IMR-90 (cell line): ENCODE results near the gene MTF1. TPM values are rescaled to one million over a fixed set of nuclear protein-coding genes. Genes with fewer than 3 reads are reported as not detected.

Source experiments
- ATAC-seq: fragments of 200-7000 bp; cut with Tn5 transposase; 2 replicates; pipeline ENCODE4 v1.9.1; 2020; ENCODE audit warnings: low read depth, mild to moderate bottlenecking, moderate library complexity
- BruUV-seq: library from RNA; stranded (reverse); fragments of 400-500 nt; replicated peaks from 2 replicates; lab custom pipeline; 2021; lab: Mats Ljungman, UMichigan
- CTCF ChIA-PET: fragments of 300-600 bp; formaldehyde crosslinking; extraction: SDS; loops from one replicate; lab custom pipeline; 2021; ENCODE audit warnings: antibody characterized with exemption; lab: Yijun Ruan, JAX
- POLR2A ChIA-PET: fragments of 300-600 bp; sonication (Branson Sonifier 250); formaldehyde crosslinking; loops from one replicate; lab custom pipeline; 2022; ENCODE audit warnings: antibody characterized with exemption; ENCODE audit not compliant: unreplicated experiment; lab: Charles Lee
- DNase-seq: peaks from one replicate; pipeline ENCODE4 v3.0.0; 2013
- H2AFZ ChIP-seq: replicated peaks from 2 replicates; pipeline ENCODE3; 2013; ENCODE audit warnings: low read length, mild to moderate bottlenecking; ENCODE audit not compliant: poor library complexity
- H2AK5ac ChIP-seq: 2 replicates; pipeline ENCODE4 v1.6.1; 2013; ENCODE audit warnings: low read depth, low read length, inconsistent platforms
- H2AK9ac ChIP-seq: replicated peaks from 2 replicates; pipeline ENCODE3; 2013; ENCODE audit warnings: mild to moderate bottlenecking, low read depth, low read length, moderate library complexity; ENCODE audit not compliant: poor library complexity
- H2BK120ac ChIP-seq: 2 replicates; pipeline ENCODE4 v1.6.1; 2013; ENCODE audit warnings: low read depth, low read length, inconsistent platforms
- H2BK15ac ChIP-seq: 3 replicates; pipeline ENCODE4 v1.6.1; 2013; ENCODE audit warnings: low read depth, low read length, inconsistent platforms
- H2BK20ac ChIP-seq: 2 replicates; pipeline ENCODE4 v1.6.1; 2013; ENCODE audit warnings: low read depth, mild to moderate bottlenecking, inconsistent platforms, low read length, moderate library complexity
- H2BK5ac ChIP-seq: 2 replicates; pipeline ENCODE4 v1.6.1; 2013; ENCODE audit warnings: mild to moderate bottlenecking, low read depth, low read length, inconsistent platforms; ENCODE audit not compliant: poor library complexity, severe bottlenecking
- H3K14ac ChIP-seq: replicated peaks from 2 replicates; pipeline ENCODE4 v1.6.1; 2013; ENCODE audit warnings: low read depth, low read length, inconsistent platforms
- H3K18ac ChIP-seq: 2 replicates; pipeline ENCODE4 v1.6.1; 2013; ENCODE audit warnings: low read depth, low read length, control low read depth
- H3K23ac ChIP-seq: 2 replicates; pipeline ENCODE4 v1.6.1; 2013; ENCODE audit warnings: low read depth, low read length, inconsistent platforms
- H3K27ac ChIP-seq: 2 replicates; pipeline ENCODE4 v1.5.1; 2013; ENCODE audit warnings: mild to moderate bottlenecking, control low read depth, low read length; ENCODE audit not compliant: insufficient read depth
- H3K27me3 ChIP-seq: 2 replicates; pipeline ENCODE4 v1.6.1; 2013; ENCODE audit warnings: low read length; ENCODE audit not compliant: control insufficient read depth, insufficient read depth
- H3K36me3 ChIP-seq: 2 replicates; pipeline ENCODE4 v1.6.1; 2013; ENCODE audit warnings: low read length, mixed read lengths; ENCODE audit not compliant: control insufficient read depth, insufficient read depth
- H3K4ac ChIP-seq: 2 replicates; pipeline ENCODE4 v1.6.1; 2013; ENCODE audit warnings: low read depth, low read length, inconsistent platforms
- H3K4me1 ChIP-seq: 2 replicates; pipeline ENCODE4 v1.6.1; 2013; ENCODE audit warnings: low read length, mixed read lengths; ENCODE audit not compliant: control insufficient read depth, insufficient read depth
- H3K4me2 ChIP-seq: 2 replicates; pipeline ENCODE4 v1.6.1; 2013; ENCODE audit warnings: low read depth, mild to moderate bottlenecking, control low read depth, low read length, moderate library complexity
- H3K4me3 ChIP-seq: 2 replicates; pipeline ENCODE4 v1.5.1; 2013; ENCODE audit warnings: low read depth, mild to moderate bottlenecking, control low read depth, low read length, moderate library complexity; ENCODE audit not compliant: insufficient read depth
- H3K56ac ChIP-seq: 2 replicates; pipeline ENCODE4 v1.6.1; 2013; ENCODE audit warnings: low read length, inconsistent platforms; ENCODE audit not compliant: insufficient read depth; ENCODE audit errors: extremely low read depth
- H3K79me1 ChIP-seq, 2 experiments: 2 replicates each; pipeline ENCODE4 v1.6.1; 2013; ENCODE audit warnings: low read length in 2 of 2, inconsistent platforms in 1 of 2, low read depth in 1 of 2
- H3K9ac ChIP-seq: 2 replicates; pipeline ENCODE4 v1.6.1; 2013; ENCODE audit warnings: low read depth, low read length, control low read depth
- H3K9me1 ChIP-seq: 2 replicates; pipeline ENCODE4 v1.6.1; 2013; ENCODE audit warnings: low read length, inconsistent platforms; ENCODE audit not compliant: insufficient read depth
- H3K9me3 ChIP-seq: 2 replicates; pipeline ENCODE4 v1.6.1; 2013; ENCODE audit warnings: low read length; ENCODE audit not compliant: control insufficient read depth, insufficient read depth
- H4K20me1 ChIP-seq: 2 replicates; pipeline ENCODE4 v1.6.1; 2013; ENCODE audit warnings: low read length, inconsistent platforms; ENCODE audit not compliant: insufficient read depth
- H4K5ac ChIP-seq: 2 replicates; pipeline ENCODE4 v1.6.1; 2013; ENCODE audit warnings: mild to moderate bottlenecking, low read depth, low read length, control low read depth
- H4K8ac ChIP-seq, 2 experiments: 2 replicates each; pipeline ENCODE4 v1.6.1; 2013; ENCODE audit warnings: low read depth in 2 of 2, low read length in 2 of 2, control low read depth in 1 of 2, inconsistent platforms in 1 of 2
- H4K91ac ChIP-seq: 2 replicates; pipeline ENCODE4 v1.6.1; 2013; ENCODE audit warnings: low read depth, low read length, inconsistent platforms; ENCODE audit not compliant: insufficient read depth
- BHLHE40 ChIP-seq: fragments of 150-350 bp; IDR thresholded peaks from 2 replicates; pipeline ENCODE4 v1.6.1; 2016; ENCODE audit warnings: mild to moderate bottlenecking, low read depth, low read length
- CEBPB ChIP-seq: IDR thresholded peaks from 2 replicates; pipeline ENCODE4 v1.6.1; 2012; ENCODE audit warnings: low read depth, low read length, improper control_type of control experiment
- CHD1 ChIP-seq: IDR thresholded peaks from 2 replicates; pipeline ENCODE4 v1.6.1; 2012; ENCODE audit warnings: low read depth, low read length, improper control_type of control experiment
- FOS ChIP-seq: fragments of 150-350 bp; IDR thresholded peaks from 2 replicates; pipeline ENCODE4 v1.6.1; 2016; ENCODE audit warnings: low read depth, low read length
- MAFK ChIP-seq: IDR thresholded peaks from 2 replicates; pipeline ENCODE4 v1.6.1; 2012; ENCODE audit warnings: low read depth, low read length, improper control_type of control experiment
- MAZ ChIP-seq: IDR thresholded peaks from 2 replicates; pipeline ENCODE4 v1.6.1; 2012; ENCODE audit warnings: low read depth, mild to moderate bottlenecking, low read length, improper control_type of control experiment, moderate library complexity, borderline replicate concordance
- MXI1 ChIP-seq: IDR thresholded peaks from 2 replicates; pipeline ENCODE4 v1.6.1; 2012; ENCODE audit warnings: low read depth, mild to moderate bottlenecking, low read length, moderate library complexity, borderline replicate concordance
- NFE2L2 ChIP-seq: fragments of 150-350 bp; IDR thresholded peaks from 2 replicates; pipeline ENCODE4 v1.6.1; 2016; ENCODE audit warnings: low read depth, mild to moderate bottlenecking, low read length
- POLR2A ChIP-seq: IDR thresholded peaks from 2 replicates; pipeline ENCODE4 v1.6.1; 2012; ENCODE audit warnings: mild to moderate bottlenecking, low read depth, low read length
- RAD21 ChIP-seq: IDR thresholded peaks from 2 replicates; pipeline ENCODE4 v1.6.1; 2012; ENCODE audit warnings: low read length, improper control_type of control experiment
- RCOR1 ChIP-seq: IDR thresholded peaks from 2 replicates; pipeline ENCODE4 v1.6.1; 2012; ENCODE audit warnings: mild to moderate bottlenecking, low read length, improper control_type of control experiment; ENCODE audit not compliant: insufficient replicate concordance
- RFX5 ChIP-seq: IDR thresholded peaks from 2 replicates; pipeline ENCODE4 v1.8.0; 2012; ENCODE audit warnings: low read depth, mild to moderate bottlenecking, low read length, moderate library complexity
- SMC3 ChIP-seq: fragments of 150-350 bp; IDR thresholded peaks from 2 replicates; pipeline ENCODE4 v1.6.1; 2016; ENCODE audit warnings: low read depth, mild to moderate bottlenecking, antibody characterized with exemption, low read length, moderate library complexity
- WGBS, 2 experiments: methylation state at CpG; one replicate each; pipeline versions ENCODE4 v1.1.5 to v1.1.7; 2013; ENCODE audit warnings: missing lambda C conversion rate in 2 of 2; ENCODE audit not compliant: insufficient read length in 1 of 2; ENCODE audit errors: extremely low coverage in 2 of 2; 5-methylcytosine and 5-hydroxymethylcytosine counted together
- dilution Hi-C: fragments of 300-500 bp; cut with HindIII; formaldehyde crosslinking; loops from one replicate; pipeline ENCODE4 v1.14.3; 2018; ENCODE audit warnings: low sequenced_read_pairs; ENCODE audit not compliant: unreplicated experiment
- in situ Hi-C: fragments of 300-500 bp; cut with MboI; formaldehyde crosslinking; loops from 3 replicates; pipeline ENCODE4 v1.14.3; 2019; ENCODE audit warnings: low sequenced_read_pairs, inconsistent platforms, mixed read lengths
- intact Hi-C: fragments of 100-400 bp; cut with micrococcal nuclease; formaldehyde crosslinking; loops from 2 replicates; pipeline ENCODE4 v1.10.0; 2022
- polyA plus RNA-seq, 3 experiments: library from polyadenylated mRNA; depleted of rRNA; stranded (reverse); fragments of >200 nt; gene quantifications; 2 replicates each; pipeline ENCODE4 v1.2.3, GENCODE V29; 2012; ENCODE audit warnings: low replicate concordance in 1 of 3
- total RNA-seq: library from RNA; depleted of rRNA; stranded (reverse); fragments of >200 nt; gene quantifications from 2 replicates; pipeline ENCODE4 v1.2.3, GENCODE V29; 2012
- TF ChIP-seq, protein P1 (sequence below): fragments of 150-350 bp; IDR thresholded peaks from 2 replicates; pipeline ENCODE4 v1.6.1; 2017; ENCODE audit warnings: mild to moderate bottlenecking, antibody characterized with exemption, low read length, low read depth
- TF ChIP-seq, protein P2 (sequence below): conservative IDR thresholded peaks from 2 replicates; pipeline ENCODE4 v1.5.1; 2012; ENCODE audit warnings: mild to moderate bottlenecking, low read depth, low read length, improper control_type of control experiment
- TF ChIP-seq, protein P3 (sequence below): fragments of 150-350 bp; IDR thresholded peaks from 2 replicates; pipeline ENCODE4 v1.6.1; 2016; ENCODE audit warnings: low read depth, mild to moderate bottlenecking, low read length, moderate library complexity, borderline replicate concordance

Gene MTF1
- total and polyA plus RNA-seq, 2 of the 4 experiments (the other 2 are of a cell fraction), result 2.3 to 4.7 TPM

DNA sequence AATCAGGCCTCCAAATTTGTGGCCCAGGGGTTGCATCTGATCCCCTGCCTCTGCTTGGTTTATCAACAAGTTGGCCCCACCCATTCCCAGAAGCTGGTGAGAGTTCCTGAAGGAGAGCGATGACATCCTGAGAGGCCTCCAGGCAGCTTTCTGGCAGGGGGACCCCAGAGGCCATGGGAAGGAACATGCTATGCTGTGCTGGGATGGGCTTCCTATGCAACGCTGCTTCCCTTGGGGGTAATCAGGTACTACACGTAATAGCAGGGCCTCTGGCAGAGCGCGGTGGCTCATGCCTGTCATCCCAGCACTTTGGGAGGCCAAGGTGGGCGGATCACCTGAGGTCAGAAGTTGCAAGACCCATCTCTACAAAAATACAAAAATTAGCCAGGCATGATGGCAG is 8.4 kb upstream of the MTF1 start:
- peak overlapping the region; percentile 28 for H2AK9ac ChIP-seq
- no peak overlapping the region for H3K9ac ChIP-seq
- H3K36me3 ChIP-seq, result peaks cover 45% of the 10 kb centered on the region
- no peak overlapping the region for H3K4me3 ChIP-seq
- no peak overlapping the region for H2BK5ac ChIP-seq
- H2AK5ac ChIP-seq, result no peak overlapping the region
- no peak overlapping the region for H3K18ac ChIP-seq
- H3K14ac ChIP-seq, result no peak overlapping the region
- H2AFZ ChIP-seq, result no peak overlapping the region
- no peak overlapping the region for H2BK15ac ChIP-seq
- no peak overlapping the region for H3K56ac ChIP-seq
- H3K23ac ChIP-seq, result no peak overlapping the region
- no peak overlapping the region for H4K8ac ChIP-seq
- H3K4me1 ChIP-seq, result 0 out of 2 replicates have a peak, but pooled peaks cover 2% of the 10 kb centered on the region
- H3K79me1 ChIP-seq, result peaks cover 0 to 6% of the 10 kb centered on the region in 2 experiments; a peak in 2 of 4 replicates
- H2BK120ac ChIP-seq, result no peak overlapping the region
- no peaks in the 10 kb centered on the region for H4K20me1 ChIP-seq
- H3K4ac ChIP-seq, result no peak overlapping the region
- no peak overlapping the region for H3K27ac ChIP-seq
- no peak overlapping the region for H4K5ac ChIP-seq
- in situ Hi-C loops, result loop anchor here (5.0 kb wide), 1 partner anchor 115 kb away; no protein-coding TSS in a partner anchor
- WGBS, 2 experiments, result 100% methylated on average over 1 of the region's 6 CpGs; no CpG with 5 or more reads in 1 of the 2 experiments
- intact Hi-C loops, result no loop called here
- H3K4me2 ChIP-seq, result no peak overlapping the region
- H3K9me3 ChIP-seq, result no peaks in the 10 kb centered on the region
- H4K91ac ChIP-seq, result no peak overlapping the region
- TF ChIP-seq MAFK (no peak), SMC3 (no peak), FOS (no peak), POLR2A (no peak), CHD1 (no peak), NFE2L2 (no peak), MXI1 (no peak), RCOR1 (no peak), MAZ (no peak), CEBPB (no peak), RFX5 (no peak), RAD21 (no peak), BHLHE40 (no peak)
- TF ChIP-seq, protein P1, sequence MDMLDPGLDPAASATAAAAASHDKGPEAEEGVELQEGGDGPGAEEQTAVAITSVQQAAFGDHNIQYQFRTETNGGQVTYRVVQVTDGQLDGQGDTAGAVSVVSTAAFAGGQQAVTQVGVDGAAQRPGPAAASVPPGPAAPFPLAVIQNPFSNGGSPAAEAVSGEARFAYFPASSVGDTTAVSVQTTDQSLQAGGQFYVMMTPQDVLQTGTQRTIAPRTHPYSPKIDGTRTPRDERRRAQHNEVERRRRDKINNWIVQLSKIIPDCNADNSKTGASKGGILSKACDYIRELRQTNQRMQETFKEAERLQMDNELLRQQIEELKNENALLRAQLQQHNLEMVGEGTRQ, result no peak
- TF ChIP-seq, protein P2, sequence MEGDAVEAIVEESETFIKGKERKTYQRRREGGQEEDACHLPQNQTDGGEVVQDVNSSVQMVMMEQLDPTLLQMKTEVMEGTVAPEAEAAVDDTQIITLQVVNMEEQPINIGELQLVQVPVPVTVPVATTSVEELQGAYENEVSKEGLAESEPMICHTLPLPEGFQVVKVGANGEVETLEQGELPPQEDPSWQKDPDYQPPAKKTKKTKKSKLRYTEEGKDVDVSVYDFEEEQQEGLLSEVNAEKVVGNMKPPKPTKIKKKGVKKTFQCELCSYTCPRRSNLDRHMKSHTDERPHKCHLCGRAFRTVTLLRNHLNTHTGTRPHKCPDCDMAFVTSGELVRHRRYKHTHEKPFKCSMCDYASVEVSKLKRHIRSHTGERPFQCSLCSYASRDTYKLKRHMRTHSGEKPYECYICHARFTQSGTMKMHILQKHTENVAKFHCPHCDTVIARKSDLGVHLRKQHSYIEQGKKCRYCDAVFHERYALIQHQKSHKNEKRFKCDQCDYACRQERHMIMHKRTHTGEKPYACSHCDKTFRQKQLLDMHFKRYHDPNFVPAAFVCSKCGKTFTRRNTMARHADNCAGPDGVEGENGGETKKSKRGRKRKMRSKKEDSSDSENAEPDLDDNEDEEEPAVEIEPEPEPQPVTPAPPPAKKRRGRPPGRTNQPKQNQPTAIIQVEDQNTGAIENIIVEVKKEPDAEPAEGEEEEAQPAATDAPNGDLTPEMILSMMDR, result no peak
- TF ChIP-seq, protein P3, sequence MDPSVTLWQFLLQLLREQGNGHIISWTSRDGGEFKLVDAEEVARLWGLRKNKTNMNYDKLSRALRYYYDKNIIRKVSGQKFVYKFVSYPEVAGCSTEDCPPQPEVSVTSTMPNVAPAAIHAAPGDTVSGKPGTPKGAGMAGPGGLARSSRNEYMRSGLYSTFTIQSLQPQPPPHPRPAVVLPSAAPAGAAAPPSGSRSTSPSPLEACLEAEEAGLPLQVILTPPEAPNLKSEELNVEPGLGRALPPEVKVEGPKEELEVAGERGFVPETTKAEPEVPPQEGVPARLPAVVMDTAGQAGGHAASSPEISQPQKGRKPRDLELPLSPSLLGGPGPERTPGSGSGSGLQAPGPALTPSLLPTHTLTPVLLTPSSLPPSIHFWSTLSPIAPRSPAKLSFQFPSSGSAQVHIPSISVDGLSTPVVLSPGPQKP, result no peak
- no TSS peak for BruUV-seq
- ChIA-PET CTCF (no interaction called here), POLR2A (no interaction called here)
- ATAC-seq, result no peak
- no peaks in the 10 kb centered on the region for H3K27me3 ChIP-seq
- H3K9me1 ChIP-seq, result peaks cover 8% of the 10 kb centered on the region
- no peak for DNase-seq
- dilution Hi-C loops, result no loop called here
- no peak overlapping the region for H2BK20ac ChIP-seq
